Cardiac muscle cell (in vitro differentiated cells and primary cell): ENCODE results near the gene AATK. TPM values are rescaled to one million over a fixed set of nuclear protein-coding genes. Genes with fewer than 3 reads are reported as not detected.

Source experiments
- DNase-seq, 2 donors: peaks; one replicate each; pipeline versions ENCODE4 v3.0.0 to v3.0.0-alpha.2; 2010 to 2017; ENCODE audit warnings: low read depth in 1 of 2, low spot score in 1 of 2
- H3K27ac ChIP-seq: fragments of 200-600 bp; sonication (generic); 2 replicates; pipeline ENCODE4 v1.5.1; 2016
- H3K27me3 ChIP-seq: fragments of 200-600 bp; sonication (generic); 2 replicates; pipeline ENCODE4 v1.6.0; 2016; ENCODE audit warnings: control low read depth
- H3K36me3 ChIP-seq: fragments of 200-600 bp; sonication (generic); 2 replicates; pipeline ENCODE4 v1.5.1; 2016; ENCODE audit warnings: control low read depth
- H3K4me1 ChIP-seq: fragments of 200-600 bp; sonication (generic); 2 replicates; pipeline ENCODE4 v1.8.1; 2017; ENCODE audit warnings: low read depth, mild to moderate bottlenecking, mixed run types
- H3K4me3 ChIP-seq: fragments of 200-600 bp; sonication (generic); 2 replicates; pipeline ENCODE4 v1.5.1; 2016; ENCODE audit warnings: mild to moderate bottlenecking
- H3K9me3 ChIP-seq: fragments of 200-600 bp; sonication (generic); 2 replicates; pipeline ENCODE4 v1.5.1; 2017; ENCODE audit warnings: low read depth, mild to moderate bottlenecking, control low read depth
- CTCF ChIP-seq: IDR thresholded peaks from 2 replicates; pipeline ENCODE4 v1.5.1; 2012; ENCODE audit warnings: low read depth, mild to moderate bottlenecking, low read length
- polyA plus RNA-seq: library from polyadenylated mRNA; unstranded; fragments of >200 nt; fragmentation: Nextera tagmentation; extraction: Ambion mirVana; gene quantifications from 2 replicates; pipeline ENCODE4 v1.2.1, GENCODE V29; 2016
- total RNA-seq: library from RNA; depleted of rRNA; stranded (reverse); fragments of >200 nt; gene quantifications from 2 replicates; pipeline ENCODE4 v1.2.3, GENCODE V29; 2016

Gene AATK
- total and polyA plus RNA-seq, 2 experiments from 2014 or later = 8.0 to 21.9 TPM

DNA sequence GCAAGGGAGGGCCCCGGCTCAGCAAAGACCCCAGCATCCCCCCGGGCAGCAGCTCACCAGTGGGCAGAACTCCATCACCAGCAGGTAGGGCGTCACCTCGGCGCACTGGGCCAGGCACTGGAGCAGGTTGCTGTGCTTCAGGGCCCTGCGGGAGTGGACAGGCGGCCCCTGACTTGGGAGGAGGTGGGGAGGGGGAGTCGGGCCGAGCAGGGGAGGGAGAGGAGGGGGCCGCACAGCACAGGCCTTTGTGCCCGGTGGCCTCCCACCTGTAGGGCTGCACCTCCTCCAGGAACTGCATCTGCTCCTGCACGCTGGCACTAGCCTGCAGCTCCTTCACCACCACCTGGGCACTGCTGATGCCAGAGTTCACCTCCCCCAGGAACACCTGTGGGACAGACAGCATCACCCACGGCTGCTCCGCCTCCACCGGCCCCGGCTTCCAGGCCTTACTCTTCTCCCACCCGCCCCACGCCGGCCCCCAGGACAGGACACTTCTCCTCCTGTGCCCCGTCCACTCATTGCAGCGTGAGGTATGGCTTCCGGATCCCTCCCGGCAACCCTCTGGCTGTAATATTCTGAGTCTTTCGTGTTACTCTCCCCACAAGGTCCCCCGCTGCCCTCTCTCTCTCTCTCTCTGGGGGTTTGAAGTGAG, 38.4 kb downstream of the AATK start:
- no peaks in the 10 kb centered on the region for H3K9me3 ChIP-seq
- H3K4me1 ChIP-seq = peaks cover 6% of the 10 kb centered on the region
- no peaks in the 10 kb centered on the region for H3K27me3 ChIP-seq
- H3K36me3 ChIP-seq = no peaks in the 10 kb centered on the region
- no peak overlapping the region for H3K4me3 ChIP-seq
- no peak overlapping the region for H3K27ac ChIP-seq
- DNase-seq = no peak
- no peak for TF ChIP-seq CTCF

GRCh38 chr17:81127133-81127455, 38.9 kb downstream of the AATK start:
- Histone ChIP-seq H3K27me3 (no peaks in the 10 kb centered on the region), H3K36me3 (no peaks in the 10 kb centered on the region), H3K9me3 (no peaks in the 10 kb centered on the region), H3K4me1 (peaks cover 6% of the 10 kb centered on the region), H3K27ac (no peak overlapping the region), H3K4me3 (no peak overlapping the region)
- no peak for TF ChIP-seq CTCF
- no peak for DNase-seq

GRCh38 chr17:81126281-81127132, 39.5 kb downstream of the AATK start:
- Histone ChIP-seq H3K4me1 (peaks cover 6% of the 10 kb centered on the region), H3K27ac (no peak overlapping the region), H3K36me3 (no peaks in the 10 kb centered on the region), H3K9me3 (no peaks in the 10 kb centered on the region), H3K27me3 (no peaks in the 10 kb centered on the region), H3K4me3 (no peak overlapping the region)
- no peak for TF ChIP-seq CTCF
- DNase-seq = no peak

DNA sequence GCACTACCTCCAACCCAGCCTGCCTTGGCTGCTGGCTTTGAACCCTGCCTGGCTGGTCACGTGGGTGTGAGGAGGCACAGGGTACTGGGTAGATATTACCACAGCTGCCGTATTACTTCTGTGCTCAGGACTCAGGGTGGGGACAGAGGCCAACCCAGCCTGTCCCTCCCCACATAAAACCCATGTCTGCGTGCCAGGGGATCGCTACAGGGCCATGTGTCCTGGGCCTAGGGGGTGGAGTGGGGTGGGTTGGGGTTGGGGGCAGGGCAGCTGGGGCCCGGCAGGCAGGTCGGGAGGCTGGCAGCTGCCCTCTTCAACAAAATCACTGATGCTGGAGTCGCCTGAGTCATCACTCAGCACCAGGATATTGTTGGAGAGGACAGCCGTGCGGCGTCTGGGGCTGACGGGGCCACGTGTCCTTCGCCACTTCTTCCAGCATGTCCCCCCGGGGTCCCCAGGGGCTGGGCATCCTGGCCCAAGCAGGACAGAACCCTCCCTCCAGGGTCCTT, 40.4 kb downstream of the AATK start:
- no peak for DNase-seq
- H3K9me3 ChIP-seq = no peaks in the 10 kb centered on the region
- H3K27ac ChIP-seq = no peak overlapping the region
- H3K27me3 ChIP-seq = no peaks in the 10 kb centered on the region
- TF ChIP-seq CTCF = no peak
- no peaks in the 10 kb centered on the region for H3K36me3 ChIP-seq
- no peak overlapping the region for H3K4me3 ChIP-seq
- peaks cover 6% of the 10 kb centered on the region for H3K4me1 ChIP-seq

GRCh38 chr17:81124377-81124776, 41.6 kb downstream of the AATK start:
- Histone ChIP-seq H3K4me3 (no peak overlapping the region), H3K27ac (no peak overlapping the region), H3K4me1 (peaks cover 1% of the 10 kb centered on the region), H3K9me3 (no peaks in the 10 kb centered on the region), H3K36me3 (no peaks in the 10 kb centered on the region), H3K27me3 (no peaks in the 10 kb centered on the region)
- TF ChIP-seq CTCF = no peak
- DNase-seq = no peak
